SH-SY5Y (cell line): Measurements from ENCODE around the gene ALG12.

ENCODE experiments used
- GATA2 ChIP-seq: IDR thresholded peaks from 2 replicates; pipeline ENCODE4 v1.6.1; 2011; ENCODE audit warnings: mild to moderate bottlenecking, low read depth, low read length
- GATA3 ChIP-seq: IDR thresholded peaks from 2 replicates; pipeline ENCODE4 v1.6.1; 2011; ENCODE audit warnings: low read depth, mild to moderate bottlenecking, low read length, moderate library complexity

GRCh38 chr22:49951678-49951985 is 33.4 kb upstream of the ALG12 start:
- TF ChIP-seq GATA2 = no peak
- no peak for TF ChIP-seq GATA3
